Measurements from ENCODE around the gene AFF3.

DNA sequence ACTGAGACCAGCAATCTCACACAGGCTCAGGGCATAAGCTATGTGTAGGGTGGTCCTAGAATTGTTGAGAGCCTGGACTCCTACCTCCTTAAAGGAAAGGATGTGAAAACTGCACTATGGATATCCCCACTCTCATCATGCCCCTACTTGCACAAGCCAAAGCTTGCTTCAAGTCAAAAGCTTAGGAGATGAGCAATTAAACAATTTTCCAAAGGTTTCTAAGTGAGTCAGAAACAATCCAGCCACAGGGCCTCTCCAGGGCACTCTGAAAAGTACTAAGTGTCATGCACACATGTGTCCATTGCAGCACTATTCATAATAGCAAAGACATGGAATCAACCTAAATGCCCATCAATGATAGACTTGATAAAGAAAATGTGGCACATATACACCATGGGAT is 215.4 kb downstream of the AFF3 start:
- TF ChIP-seq, protein P1, sequence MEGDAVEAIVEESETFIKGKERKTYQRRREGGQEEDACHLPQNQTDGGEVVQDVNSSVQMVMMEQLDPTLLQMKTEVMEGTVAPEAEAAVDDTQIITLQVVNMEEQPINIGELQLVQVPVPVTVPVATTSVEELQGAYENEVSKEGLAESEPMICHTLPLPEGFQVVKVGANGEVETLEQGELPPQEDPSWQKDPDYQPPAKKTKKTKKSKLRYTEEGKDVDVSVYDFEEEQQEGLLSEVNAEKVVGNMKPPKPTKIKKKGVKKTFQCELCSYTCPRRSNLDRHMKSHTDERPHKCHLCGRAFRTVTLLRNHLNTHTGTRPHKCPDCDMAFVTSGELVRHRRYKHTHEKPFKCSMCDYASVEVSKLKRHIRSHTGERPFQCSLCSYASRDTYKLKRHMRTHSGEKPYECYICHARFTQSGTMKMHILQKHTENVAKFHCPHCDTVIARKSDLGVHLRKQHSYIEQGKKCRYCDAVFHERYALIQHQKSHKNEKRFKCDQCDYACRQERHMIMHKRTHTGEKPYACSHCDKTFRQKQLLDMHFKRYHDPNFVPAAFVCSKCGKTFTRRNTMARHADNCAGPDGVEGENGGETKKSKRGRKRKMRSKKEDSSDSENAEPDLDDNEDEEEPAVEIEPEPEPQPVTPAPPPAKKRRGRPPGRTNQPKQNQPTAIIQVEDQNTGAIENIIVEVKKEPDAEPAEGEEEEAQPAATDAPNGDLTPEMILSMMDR (IDR thresholded peaks at IDR 0.05 in 2 of 3, conservative IDR thresholded peaks at IDR 0.05 in 1 of 3; ENCODE audit: borderline replicate concordance in 1 of 3, insufficient read depth in 1 of 3, low read depth in 2 of 3, low read length in 2 of 3): no peak
- TF ChIP-seq FOSL1 (IDR thresholded peaks at IDR 0.05; ENCODE audit: low read depth) (no peak), TCF7L2 (IDR thresholded peaks at IDR 0.05; ENCODE audit: borderline replicate concordance, extremely low read depth, insufficient read depth, insufficient read length) (no peak), EZH2 (IDR thresholded peaks at IDR 0.05) (no peak), SIN3A (IDR thresholded peaks at IDR 0.05; ENCODE audit: low read depth) (no peak), POLR2A (IDR thresholded peaks at IDR 0.05; ENCODE audit: borderline replicate concordance, extremely low read depth, insufficient read depth, insufficient read length) (no peak), EZH2phosphoT487 (IDR thresholded peaks at IDR 0.05; ENCODE audit: borderline replicate concordance) (no peak), JUND (IDR thresholded peaks at IDR 0.05) (no peak), CEBPB (IDR thresholded peaks at IDR 0.05; ENCODE audit: low read depth) (no peak), CBX3 (IDR thresholded peaks at IDR 0.05; ENCODE audit: low read depth) (no peak)
- TF ChIP-seq, protein P2, sequence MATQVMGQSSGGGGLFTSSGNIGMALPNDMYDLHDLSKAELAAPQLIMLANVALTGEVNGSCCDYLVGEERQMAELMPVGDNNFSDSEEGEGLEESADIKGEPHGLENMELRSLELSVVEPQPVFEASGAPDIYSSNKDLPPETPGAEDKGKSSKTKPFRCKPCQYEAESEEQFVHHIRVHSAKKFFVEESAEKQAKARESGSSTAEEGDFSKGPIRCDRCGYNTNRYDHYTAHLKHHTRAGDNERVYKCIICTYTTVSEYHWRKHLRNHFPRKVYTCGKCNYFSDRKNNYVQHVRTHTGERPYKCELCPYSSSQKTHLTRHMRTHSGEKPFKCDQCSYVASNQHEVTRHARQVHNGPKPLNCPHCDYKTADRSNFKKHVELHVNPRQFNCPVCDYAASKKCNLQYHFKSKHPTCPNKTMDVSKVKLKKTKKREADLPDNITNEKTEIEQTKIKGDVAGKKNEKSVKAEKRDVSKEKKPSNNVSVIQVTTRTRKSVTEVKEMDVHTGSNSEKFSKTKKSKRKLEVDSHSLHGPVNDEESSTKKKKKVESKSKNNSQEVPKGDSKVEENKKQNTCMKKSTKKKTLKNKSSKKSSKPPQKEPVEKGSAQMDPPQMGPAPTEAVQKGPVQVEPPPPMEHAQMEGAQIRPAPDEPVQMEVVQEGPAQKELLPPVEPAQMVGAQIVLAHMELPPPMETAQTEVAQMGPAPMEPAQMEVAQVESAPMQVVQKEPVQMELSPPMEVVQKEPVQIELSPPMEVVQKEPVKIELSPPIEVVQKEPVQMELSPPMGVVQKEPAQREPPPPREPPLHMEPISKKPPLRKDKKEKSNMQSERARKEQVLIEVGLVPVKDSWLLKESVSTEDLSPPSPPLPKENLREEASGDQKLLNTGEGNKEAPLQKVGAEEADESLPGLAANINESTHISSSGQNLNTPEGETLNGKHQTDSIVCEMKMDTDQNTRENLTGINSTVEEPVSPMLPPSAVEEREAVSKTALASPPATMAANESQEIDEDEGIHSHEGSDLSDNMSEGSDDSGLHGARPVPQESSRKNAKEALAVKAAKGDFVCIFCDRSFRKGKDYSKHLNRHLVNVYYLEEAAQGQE (IDR thresholded peaks at IDR 0.05; ENCODE audit: low read depth): no peak
- TF ChIP-seq, protein P3, sequence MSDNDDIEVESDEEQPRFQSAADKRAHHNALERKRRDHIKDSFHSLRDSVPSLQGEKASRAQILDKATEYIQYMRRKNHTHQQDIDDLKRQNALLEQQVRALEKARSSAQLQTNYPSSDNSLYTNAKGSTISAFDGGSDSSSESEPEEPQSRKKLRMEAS (IDR thresholded peaks at IDR 0.05): no peak

Data from HCT116 (cell line).